ENCODE results near the gene DAG1.

- TF ChIP-seq EZH2 (IDR thresholded peaks at IDR 0.05; ENCODE audit: borderline replicate concordance) = no peak
- TF ChIP-seq CTCF (IDR thresholded peaks at IDR 0.05; ENCODE audit: poor library complexity) = no peak
- TF ChIP-seq EZH2phosphoT487 (IDR thresholded peaks at IDR 0.05; ENCODE audit: low read depth, severe bottlenecking, unreplicated experiment) = no peak
Observed at GRCh38 chr3:49509028-49509561, 39.0 kb downstream of the DAG1 start.

Measured in hepatocyte (in vitro differentiated cells).